HG03521 (cell line): Measurements from ENCODE around the gene PYGO2.
"Not testable (repeated sequence)": the region's sequence is repeated elsewhere in the genome, so short reads cannot be mapped to it uniquely, and the experiment has no call there.

Experiments used
- ATAC-seq: cut with Tn5 transposase; IDR thresholded peaks from one replicate; pipeline ENCODE4 v1.9.1; 2021; ENCODE audit warnings: mild to moderate bottlenecking, moderate library complexity; ENCODE audit not compliant: unreplicated experiment

Gene PYGO2

GRCh38 chr1:155000411-155000725, 38.8 kb upstream of the PYGO2 start:
- ATAC-seq = no peak

- no peak for ATAC-seq
Observed at GRCh38 chr1:154999571-155000410, 38.2 kb upstream of the PYGO2 start.

DNA sequence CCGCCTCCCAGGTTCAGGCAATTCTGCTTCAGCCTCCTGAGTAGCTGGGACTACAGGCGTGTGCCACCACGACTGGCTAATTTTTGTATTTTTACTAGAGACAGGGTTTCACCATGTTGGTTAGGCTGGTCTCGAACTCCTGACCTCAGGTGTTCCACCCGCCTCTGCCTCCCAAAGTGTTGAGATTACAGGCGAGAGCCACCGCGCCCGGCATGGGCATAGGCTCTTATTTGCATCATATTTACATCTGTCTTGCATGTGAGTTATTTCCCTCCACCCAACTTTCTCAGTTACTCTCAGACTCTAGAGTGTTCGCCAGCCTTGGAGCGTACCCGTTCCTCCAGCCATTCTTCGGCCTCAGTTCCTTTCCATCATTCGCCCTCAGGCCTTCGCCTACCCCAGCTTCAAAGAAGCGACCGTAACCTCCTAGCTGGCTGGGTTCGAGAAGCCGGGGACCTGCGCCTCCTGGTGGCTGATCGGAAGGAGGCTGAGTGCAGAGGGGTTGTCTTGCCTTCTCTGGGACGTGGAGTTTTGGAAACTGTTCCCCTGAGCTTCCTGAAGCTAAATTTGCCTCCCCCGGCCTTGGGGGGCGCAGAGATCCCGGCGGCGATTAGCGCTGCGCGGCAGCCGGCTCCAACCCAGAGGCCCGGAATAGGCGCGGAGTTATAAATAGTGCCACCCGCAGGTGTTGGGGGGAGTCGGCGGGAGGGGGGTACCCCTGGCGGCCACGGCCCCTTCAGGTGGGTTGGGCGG, 37.4 kb upstream of the PYGO2 start:
- ATAC-seq = no peak

- ATAC-seq = no peak
Observed at GRCh38 chr1:154998201-154998780, 36.7 kb upstream of the PYGO2 start.

GRCh38 chr1:154996966-154997701, 35.6 kb upstream of the PYGO2 start:
- ATAC-seq = no peak

GRCh38 chr1:154995301-154995983, 33.9 kb upstream of the PYGO2 start:
- ATAC-seq = not testable (repeated sequence)

DNA sequence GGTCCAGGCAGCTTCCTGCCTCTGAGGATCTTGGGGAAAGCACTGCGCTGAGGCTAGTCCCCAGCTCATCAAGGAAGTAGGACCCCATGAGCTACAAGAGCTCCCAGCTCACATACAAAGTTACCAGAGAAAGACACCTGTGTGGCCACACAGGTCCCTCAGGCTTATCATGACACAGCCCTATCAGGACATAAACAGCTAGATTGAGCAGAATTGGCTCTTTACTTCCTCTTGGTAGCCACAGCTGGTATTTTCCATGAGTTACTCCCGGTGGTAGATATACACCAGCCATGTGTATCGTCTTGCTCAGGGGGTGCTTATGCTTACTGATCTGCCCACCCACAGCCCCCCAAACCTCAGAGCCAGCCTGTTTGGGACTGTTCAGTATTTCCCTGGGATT, 33.0 kb upstream of the PYGO2 start:
- ATAC-seq = no peak

DNA sequence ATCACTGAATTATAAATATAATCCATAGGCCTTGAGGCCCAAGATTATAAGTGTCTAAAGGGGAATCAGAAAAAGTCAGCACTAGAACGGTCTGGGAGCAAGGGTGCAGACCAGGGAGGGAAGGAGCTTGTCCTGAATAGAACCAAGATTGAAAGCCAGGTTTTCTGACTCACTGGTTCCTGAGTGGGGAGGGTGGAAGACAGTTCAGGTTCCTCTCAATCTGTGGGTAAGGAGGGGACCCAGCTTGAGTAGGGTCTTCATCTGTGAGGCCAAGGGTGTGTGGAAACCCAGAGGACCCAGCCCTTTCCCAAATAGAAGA, 32.6 kb upstream of the PYGO2 start:
- ATAC-seq = no peak

DNA sequence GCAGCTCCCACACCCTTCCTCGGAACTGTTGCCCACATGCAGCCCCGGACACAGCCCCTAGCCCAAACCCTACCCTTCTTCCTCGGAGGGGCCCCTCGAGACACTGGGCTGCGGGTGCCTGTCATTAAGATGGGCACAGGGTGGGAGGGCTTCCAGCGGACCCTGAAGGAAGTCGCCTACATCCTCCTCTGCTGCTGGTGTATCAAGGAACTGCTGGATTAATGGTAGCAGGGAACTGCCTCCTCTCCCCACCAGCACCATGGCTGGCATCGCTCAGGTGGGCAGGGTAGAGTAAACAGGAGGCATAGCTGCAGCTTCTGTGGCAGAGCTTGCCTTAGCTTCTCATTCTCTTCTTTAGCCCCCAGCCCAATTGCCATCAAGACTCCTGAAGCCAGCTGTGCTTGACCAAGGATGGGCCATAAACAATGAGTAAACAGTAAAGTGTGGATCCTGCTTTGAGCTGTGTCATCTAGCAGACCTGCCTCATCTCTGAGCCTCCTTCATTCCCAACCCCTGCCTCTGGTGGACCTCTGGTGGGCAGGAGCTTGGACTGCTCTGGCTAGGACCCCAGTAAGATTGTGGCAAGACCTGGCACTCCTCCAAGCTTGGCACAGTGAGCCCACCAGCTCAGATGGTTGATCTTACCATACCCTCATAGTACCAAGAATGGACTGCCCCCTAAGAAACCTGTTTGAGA, 32.1 kb upstream of the PYGO2 start, which contains the start of gene LENEP:
TSS of gene LENEP (plus strand) at position 15 of the 697 bp plus-strand sequence. CDS start at position 37, 22 bp downstream.
- ATAC-seq = no peak

DNA sequence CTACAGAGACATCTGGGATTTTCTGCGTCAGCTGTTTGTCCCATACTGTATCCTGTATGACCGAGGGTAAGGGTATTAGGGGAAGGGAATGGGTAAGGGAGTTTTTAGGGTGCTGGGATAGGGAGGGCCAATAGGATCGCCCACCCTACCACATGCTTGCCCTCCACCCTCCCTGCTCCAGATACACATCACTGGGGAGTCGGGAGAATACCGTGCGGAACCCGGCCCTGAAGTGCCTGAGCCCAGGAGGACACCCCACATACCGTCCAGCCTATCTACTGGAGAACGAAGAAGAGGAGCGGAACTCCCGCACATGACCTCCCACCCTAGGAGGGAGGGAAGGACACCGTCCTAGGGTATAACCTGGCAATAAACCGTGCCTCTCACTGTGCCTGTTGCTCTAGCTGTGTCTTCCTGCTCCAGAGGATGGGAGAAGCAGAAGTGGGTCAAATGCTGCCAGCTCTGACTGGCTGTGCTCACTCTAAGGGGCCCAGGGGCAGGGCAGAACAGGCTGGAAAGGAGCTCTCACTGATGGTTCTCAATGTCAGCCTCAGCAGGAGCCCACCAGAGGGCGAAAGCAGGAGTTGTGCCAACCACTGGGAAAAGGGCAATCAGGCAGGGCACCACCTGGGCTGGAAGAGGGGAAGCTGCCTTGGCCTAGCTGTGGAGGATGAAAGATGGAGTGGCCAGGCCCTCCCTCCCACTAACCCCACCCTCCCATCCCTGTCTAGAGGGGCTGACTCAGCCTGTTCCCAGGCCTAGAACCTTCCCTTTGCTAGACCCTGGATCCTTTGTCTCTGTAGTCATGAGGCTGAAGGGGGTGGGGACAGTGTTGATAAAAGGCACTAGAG, 31.4 kb upstream of the PYGO2 start:
- ATAC-seq = no peak

DNA sequence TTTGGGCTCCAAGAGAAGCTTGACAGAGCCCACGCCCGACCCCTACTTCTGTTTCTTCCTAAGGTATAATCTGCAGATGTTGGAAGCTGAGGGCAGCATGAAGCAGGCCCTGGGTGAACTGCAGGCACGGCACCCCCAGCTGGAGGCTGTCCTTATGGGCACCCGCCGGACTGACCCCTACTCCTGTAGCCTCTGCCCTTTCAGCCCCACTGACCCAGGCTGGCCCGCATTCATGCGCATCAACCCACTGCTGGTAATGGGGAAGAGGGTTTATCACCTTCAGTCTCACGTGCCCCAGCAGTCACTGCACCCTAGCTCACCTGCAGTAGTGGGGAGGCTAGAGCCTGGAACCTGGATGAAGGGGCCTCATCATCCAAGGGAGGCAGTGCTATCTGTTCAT, 28.7 kb upstream of the PYGO2 start:
- ATAC-seq = no peak

DNA sequence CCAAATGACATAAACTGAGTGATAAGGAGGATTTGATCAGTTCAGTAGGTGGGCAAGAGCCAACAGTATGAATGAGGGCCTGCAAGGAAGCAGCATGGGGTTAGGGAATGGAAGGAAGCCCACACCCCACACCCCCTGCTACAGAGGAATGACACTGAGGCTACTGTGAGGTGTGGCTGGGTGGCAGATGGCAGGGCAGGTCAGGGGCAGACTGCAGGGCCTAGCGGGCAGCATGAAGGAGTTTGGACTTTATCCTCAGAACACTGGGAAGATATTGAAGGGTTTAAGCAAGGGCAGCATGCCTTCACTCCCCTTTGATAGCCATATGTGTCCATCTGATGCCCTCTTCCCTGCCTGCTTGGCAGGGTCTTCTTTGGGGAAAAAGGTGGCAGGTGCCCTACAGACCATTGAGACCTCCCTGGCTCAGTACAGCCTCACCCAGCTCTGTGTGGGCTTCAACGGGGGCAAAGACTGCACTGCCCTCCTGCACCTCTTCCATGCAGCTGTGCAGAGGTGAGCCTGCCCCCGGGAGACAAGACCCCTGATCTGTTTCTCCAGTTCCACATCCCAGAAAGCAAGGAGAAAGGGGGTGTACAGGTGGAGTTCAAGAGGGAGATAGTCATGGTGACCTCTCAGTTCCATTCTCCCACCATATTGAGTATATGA, 27.7 kb upstream of the PYGO2 start:
- ATAC-seq = no peak

DNA sequence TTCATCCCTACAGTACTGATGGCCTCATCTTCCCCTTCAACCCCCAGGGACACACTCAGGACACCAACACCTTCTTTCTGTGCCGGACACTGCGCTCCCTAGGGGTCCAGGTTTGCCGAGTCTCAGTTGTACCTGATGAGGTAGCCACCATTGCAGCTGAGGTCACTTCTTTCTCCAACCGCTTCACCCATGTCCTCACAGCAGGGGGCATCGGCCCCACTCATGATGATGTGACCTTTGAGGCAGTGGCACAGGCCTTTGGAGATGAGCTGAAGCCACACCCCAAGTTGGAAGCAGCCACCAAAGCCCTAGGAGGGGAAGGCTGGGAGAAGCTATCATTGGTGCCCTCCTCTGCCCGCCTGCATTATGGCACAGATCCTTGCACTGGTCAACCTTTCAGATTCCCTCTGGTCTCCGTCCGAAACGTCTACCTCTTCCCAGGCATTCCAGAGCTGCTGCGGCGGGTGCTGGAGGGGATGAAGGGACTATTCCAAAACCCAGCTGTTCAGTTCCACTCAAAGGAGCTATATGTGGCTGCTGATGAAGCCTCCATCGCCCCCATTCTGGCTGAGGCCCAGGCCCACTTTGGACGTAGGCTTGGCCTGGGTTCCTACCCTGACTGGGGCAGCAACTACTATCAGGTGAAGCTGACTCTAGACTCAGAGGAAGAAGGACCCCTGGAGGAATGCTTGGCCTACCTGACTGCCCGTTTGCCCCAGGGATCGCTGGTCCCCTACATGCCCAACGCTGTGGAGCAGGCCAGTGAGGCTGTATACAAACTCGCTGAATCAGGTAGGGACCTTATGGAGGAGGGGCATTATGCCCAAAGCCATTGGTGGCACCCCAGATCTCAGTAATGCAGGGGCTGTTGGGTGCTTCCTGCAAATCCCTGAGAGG, 26.7 kb upstream of the PYGO2 start:
- ATAC-seq = no peak

GRCh38 chr1:154987326-154987725, 25.7 kb upstream of the PYGO2 start:
- no peak for ATAC-seq

- not testable (repeated sequence) for ATAC-seq
Observed at GRCh38 chr1:154986736-154987135, 25.2 kb upstream of the PYGO2 start.

- no peak for ATAC-seq
Observed at GRCh38 chr1:154983776-154984466, 22.3 kb upstream of the PYGO2 start.
